ENCODE measurements around the gene RPTN. TPM values are rescaled to one million over a fixed set of nuclear protein-coding genes. Genes with fewer than 3 reads are reported as not detected.

Gene RPTN
- total RNA-seq, 4 donors from 2014 or later: not detected

DNA sequence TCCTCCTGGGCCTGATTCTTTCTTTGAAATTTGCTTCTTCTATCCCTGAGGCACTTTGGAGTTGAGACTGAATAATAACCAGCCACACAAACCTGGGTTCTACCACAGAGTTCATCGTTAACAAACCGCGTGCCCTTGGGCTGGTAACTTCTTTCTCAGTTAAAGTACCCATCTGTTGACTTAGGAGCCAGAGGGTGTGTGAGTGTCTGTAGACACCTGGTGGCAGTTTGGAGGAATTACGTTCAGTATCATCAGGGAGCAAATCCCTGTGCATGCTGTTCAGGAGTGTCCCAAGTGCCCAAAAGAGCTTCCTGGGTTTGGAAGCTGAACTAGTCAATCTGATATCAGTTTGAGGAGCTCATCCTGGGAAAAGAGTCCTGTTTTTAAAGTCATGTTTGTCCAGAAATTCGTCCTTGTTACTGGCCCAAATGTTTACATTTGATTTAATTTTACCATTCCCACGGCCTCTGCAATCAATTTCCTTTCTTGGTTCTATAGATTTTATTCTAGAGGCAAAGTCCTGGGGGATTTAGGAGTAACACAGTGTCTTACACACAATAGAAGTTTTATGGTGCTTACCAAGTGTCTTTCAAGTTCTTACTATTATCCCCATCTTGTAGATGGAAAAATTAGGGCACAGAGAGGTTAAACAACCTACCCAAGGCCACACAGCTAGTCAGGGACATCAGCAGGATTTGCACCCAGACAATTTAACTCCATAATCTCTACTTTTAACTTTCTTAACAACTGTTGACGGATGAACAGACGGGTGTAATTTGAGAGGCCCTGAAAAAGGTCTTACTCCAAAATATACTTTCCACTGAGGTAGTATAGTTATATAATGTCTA, 26.7 kb upstream of the RPTN start:
- no peak overlapping the region for H3K27ac ChIP-seq (replicated peaks in 1 of 4)
- TF ChIP-seq EP300 (IDR thresholded peaks at IDR 0.05): no peak
- peak; percentile 64 to 87 (median 72) for TF ChIP-seq CTCF (IDR thresholded peaks at IDR 0.05)
- no peaks in the 10 kb centered on the region for H3K36me3 ChIP-seq
- H3K9me3 ChIP-seq: no peaks in the 10 kb centered on the region
- intact Hi-C loops (cut with DNase I): no loop called here
- no peak overlapping the region for H3K4me3 ChIP-seq
- H3K4me1 ChIP-seq: peaks cover 0 to 26% (median 20%) of the 10 kb centered on the region in 4 donors
- 28% methylated on average over 8 of the region's 8 CpGs for WGBS
- H3K27me3 ChIP-seq: peaks cover 0 to 4% (median 0%) of the 10 kb centered on the region in 4 donors
- DNase-seq (ENCODE audit: extremely low spot score): no peak

GRCh38 chr1:152182944-152183361, 23.9 kb upstream of the RPTN start:
- 44% methylated on average over 2 of the region's 2 CpGs for WGBS
- intact Hi-C loops (cut with DNase I): loop anchor here (2.0 kb wide), 2 partner anchors 40 to 130 kb away; no protein-coding TSS in a partner anchor
- Histone ChIP-seq H3K9me3 (no peaks in the 10 kb centered on the region), H3K36me3 (no peaks in the 10 kb centered on the region), H3K4me3 (no peak overlapping the region), H3K27me3 (no peaks in the 10 kb centered on the region), H3K27ac (replicated peaks in 1 of 4) (no peak overlapping the region), H3K4me1 (peaks cover 0 to 7% (median 5%) of the 10 kb centered on the region in 4 donors)
- no peak for DNase-seq (ENCODE audit: extremely low spot score)
- TF ChIP-seq POLR2A (IDR thresholded peaks at IDR 0.05; ENCODE audit: low read depth) (no peak), POLR2AphosphoS5 (IDR thresholded peaks at IDR 0.05) (no peak)

- peak in 2 of 3 experiments; percentile 28 to 35 for TF ChIP-seq CTCF (IDR thresholded peaks at IDR 0.05)
- TF ChIP-seq EP300 (IDR thresholded peaks at IDR 0.05): no peak
- no peak for TF ChIP-seq POLR2A (IDR thresholded peaks at IDR 0.05; ENCODE audit: low read depth)
- no peak for TF ChIP-seq POLR2AphosphoS5 (IDR thresholded peaks at IDR 0.05)
- Histone ChIP-seq H3K9me3 (no peaks in the 10 kb centered on the region), H3K27me3 (no peaks in the 10 kb centered on the region), H3K36me3 (no peaks in the 10 kb centered on the region), H3K27ac (replicated peaks in 1 of 4) (no peak overlapping the region), H3K4me3 (no peak overlapping the region), H3K4me1 (peaks cover 0 to 7% (median 5%) of the 10 kb centered on the region in 4 donors)
- DNase-seq (ENCODE audit: extremely low spot score): no peak
- WGBS: 62% methylated on average over 2 of the region's 2 CpGs
- intact Hi-C loops (cut with DNase I): loop anchor here (2.0 kb wide), 2 partner anchors 40 to 130 kb away; no protein-coding TSS in a partner anchor
Measured at GRCh38 chr1:152182431-152182830, 23.4 kb upstream of the RPTN start.

GRCh38 chr1:152179566-152179965, 20.5 kb upstream of the RPTN start:
- intact Hi-C loops (cut with DNase I): no loop called here
- no peak overlapping the region for H3K4me3 ChIP-seq
- no peak for DNase-seq (ENCODE audit: extremely low spot score)
- H3K36me3 ChIP-seq: no peaks in the 10 kb centered on the region
- H3K4me1 ChIP-seq: peaks cover 0 to 7% (median 3%) of the 10 kb centered on the region in 4 donors
- TF ChIP-seq POLR2AphosphoS5 (IDR thresholded peaks at IDR 0.05) (no peak), POLR2A (IDR thresholded peaks at IDR 0.05; ENCODE audit: low read depth) (no peak), CTCF (IDR thresholded peaks at IDR 0.05) (no peak), EP300 (IDR thresholded peaks at IDR 0.05) (no peak)
- H3K9me3 ChIP-seq: no peaks in the 10 kb centered on the region
- H3K27me3 ChIP-seq: no peaks in the 10 kb centered on the region
- no peak overlapping the region for H3K27ac ChIP-seq (replicated peaks in 1 of 4)
- 91% methylated on average over 1 of the region's 1 CpG for WGBS

DNA sequence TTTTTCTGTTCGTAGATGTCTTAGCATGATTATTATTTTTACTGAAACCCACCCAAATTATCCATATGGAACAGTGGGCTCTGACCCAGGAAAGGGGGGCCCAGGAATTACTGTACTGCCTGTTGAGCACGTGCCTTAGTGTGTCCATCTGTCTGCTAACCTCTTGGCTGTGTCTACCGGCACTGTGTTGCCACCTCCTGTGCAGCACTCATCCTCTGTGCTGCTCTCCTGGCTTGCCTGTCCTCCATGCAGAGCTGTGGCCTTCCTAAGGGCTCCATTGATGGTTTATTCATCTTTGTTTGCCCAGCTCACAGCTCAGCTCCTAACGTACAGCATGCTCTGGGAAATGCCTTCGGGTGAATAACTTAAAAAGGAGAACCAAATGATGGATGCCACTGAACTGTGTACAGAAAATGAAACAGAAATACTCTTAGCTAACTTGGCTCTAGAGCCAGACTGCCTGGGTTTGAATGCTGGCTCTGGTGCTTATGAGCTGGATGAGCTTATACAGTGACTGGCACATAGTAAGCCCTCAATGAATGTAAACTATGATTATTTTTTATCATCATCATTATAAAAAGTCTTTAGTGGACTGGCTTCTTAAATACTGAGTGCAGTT, 11.4 kb upstream of the RPTN start:
- 62% methylated on average over 5 of the region's 5 CpGs for WGBS
- no peak for DNase-seq (ENCODE audit: extremely low spot score)
- Histone ChIP-seq H3K27ac (replicated peaks in 1 of 4) (no peak overlapping the region), H3K36me3 (no peaks in the 10 kb centered on the region), H3K4me3 (no peak overlapping the region), H3K27me3 (no peaks in the 10 kb centered on the region), H3K4me1 (peaks cover 11 to 29% (median 18%) of the 10 kb centered on the region in 4 donors), H3K9me3 (no peaks in the 10 kb centered on the region)
- intact Hi-C loops (cut with DNase I): no loop called here
- TF ChIP-seq EP300 (IDR thresholded peaks at IDR 0.05): no peak
- no peak for TF ChIP-seq POLR2AphosphoS5 (IDR thresholded peaks at IDR 0.05)
- no peak for TF ChIP-seq POLR2A (IDR thresholded peaks at IDR 0.05; ENCODE audit: low read depth)
- TF ChIP-seq CTCF (IDR thresholded peaks at IDR 0.05): no peak
